ENCODE results near the gene AK8. TPM values are rescaled to one million over a fixed set of nuclear protein-coding genes. Genes with fewer than 3 reads are reported as not detected.

AK8 gene
- total and polyA plus RNA-seq, 9 of the 15 experiments (the other 6 are each of a cell fraction or from before 2014, with no cell fraction given) = 0.06 to 0.37 TPM; not detected in 7

DNA sequence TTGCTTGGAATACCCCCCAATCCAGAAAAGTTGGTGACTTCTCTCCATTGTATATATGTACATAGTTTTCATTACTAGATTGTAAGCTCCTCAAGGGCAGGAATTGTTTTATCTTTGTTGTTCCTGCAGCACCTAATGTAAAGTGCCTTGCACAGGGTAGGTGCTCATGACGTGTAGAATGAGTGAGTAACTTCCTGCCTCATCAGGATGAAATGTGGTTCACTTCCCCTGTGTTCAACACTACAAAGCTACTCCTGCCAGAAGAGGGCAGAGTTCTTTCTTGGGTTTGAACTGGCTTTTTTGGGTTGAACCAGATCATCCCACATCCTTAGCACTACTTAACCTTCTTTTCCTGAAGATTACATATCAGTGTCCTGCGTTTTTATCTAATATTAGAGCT lies 183.9 kb downstream of the AK8 start (continued):
- no peak for TF ChIP-seq ZNF407 (IDR thresholded peaks at IDR 0.05; ENCODE audit: low read depth)
- TF ChIP-seq COPS2 (conservative IDR thresholded peaks at IDR 0.05) = no peak
- TF ChIP-seq RFX7 (CRISPR knock-in tag; IDR thresholded peaks at IDR 0.05) = no peak
- no peak for TF ChIP-seq PHB (CRISPR knock-in tag; IDR thresholded peaks at IDR 0.05)
- TF ChIP-seq, protein P1, sequence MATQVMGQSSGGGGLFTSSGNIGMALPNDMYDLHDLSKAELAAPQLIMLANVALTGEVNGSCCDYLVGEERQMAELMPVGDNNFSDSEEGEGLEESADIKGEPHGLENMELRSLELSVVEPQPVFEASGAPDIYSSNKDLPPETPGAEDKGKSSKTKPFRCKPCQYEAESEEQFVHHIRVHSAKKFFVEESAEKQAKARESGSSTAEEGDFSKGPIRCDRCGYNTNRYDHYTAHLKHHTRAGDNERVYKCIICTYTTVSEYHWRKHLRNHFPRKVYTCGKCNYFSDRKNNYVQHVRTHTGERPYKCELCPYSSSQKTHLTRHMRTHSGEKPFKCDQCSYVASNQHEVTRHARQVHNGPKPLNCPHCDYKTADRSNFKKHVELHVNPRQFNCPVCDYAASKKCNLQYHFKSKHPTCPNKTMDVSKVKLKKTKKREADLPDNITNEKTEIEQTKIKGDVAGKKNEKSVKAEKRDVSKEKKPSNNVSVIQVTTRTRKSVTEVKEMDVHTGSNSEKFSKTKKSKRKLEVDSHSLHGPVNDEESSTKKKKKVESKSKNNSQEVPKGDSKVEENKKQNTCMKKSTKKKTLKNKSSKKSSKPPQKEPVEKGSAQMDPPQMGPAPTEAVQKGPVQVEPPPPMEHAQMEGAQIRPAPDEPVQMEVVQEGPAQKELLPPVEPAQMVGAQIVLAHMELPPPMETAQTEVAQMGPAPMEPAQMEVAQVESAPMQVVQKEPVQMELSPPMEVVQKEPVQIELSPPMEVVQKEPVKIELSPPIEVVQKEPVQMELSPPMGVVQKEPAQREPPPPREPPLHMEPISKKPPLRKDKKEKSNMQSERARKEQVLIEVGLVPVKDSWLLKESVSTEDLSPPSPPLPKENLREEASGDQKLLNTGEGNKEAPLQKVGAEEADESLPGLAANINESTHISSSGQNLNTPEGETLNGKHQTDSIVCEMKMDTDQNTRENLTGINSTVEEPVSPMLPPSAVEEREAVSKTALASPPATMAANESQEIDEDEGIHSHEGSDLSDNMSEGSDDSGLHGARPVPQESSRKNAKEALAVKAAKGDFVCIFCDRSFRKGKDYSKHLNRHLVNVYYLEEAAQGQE (IDR thresholded peaks at IDR 0.05; ENCODE audit: borderline replicate concordance) = peak; percentile 4; the same call in 1 of the 2 replicates
- TF ChIP-seq, protein P1 (CRISPR knock-in tag; IDR thresholded peaks at IDR 0.05; ENCODE audit: low read depth) = no peak
- no peak for TF ChIP-seq STAG1 (CRISPR knock-in tag; IDR thresholded peaks at IDR 0.05; ENCODE audit: borderline replicate concordance)
- no peak for TF ChIP-seq CCNT2 (IDR thresholded peaks at IDR 0.05; ENCODE audit: borderline replicate concordance, extremely low read depth, insufficient read length, low read depth, low read length)
- TF ChIP-seq ZNF655 (CRISPR knock-in tag; IDR thresholded peaks at IDR 0.05) = no peak

Measured in K562 (cell line).